Measurements from ENCODE around the gene C13orf42.

C13orf42 gene

DNA sequence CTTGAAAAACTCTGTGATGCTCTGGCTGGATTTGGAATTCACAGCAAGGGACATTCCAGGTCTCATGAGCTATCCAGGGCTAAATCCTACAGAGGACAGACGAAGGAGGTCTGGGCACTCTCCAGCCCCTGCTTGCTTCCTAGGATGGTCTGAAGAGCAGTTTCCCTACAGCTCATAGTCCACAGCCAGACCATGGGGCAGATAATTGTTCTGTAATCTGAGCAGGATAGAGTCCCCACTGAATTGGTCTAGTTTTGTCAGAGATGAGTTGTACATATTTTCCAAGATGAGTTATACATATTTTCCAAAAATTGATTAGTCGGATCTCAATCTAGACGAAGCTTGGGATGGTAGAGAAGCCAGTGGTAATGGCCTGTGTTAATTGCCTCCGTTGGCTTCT lies 75.6 kb downstream of the C13orf42 start:
- no peaks in the 10 kb centered on the region for H3K36me3 ChIP-seq (ENCODE audit: control insufficient read depth in 4 of 4, insufficient read depth in 4 of 4, low read length in 3 of 4)
- no peaks in the 10 kb centered on the region for H3K9me3 ChIP-seq (ENCODE audit: control extremely low read depth in 1 of 5, control insufficient read depth in 4 of 5, insufficient read depth in 2 of 5, low read depth in 1 of 5, low read length in 4 of 5)
- peaks cover 3 to 23% (median 16%) of the 10 kb centered on the region in 4 experiments for H3K4me1 ChIP-seq (ENCODE audit: control extremely low read depth in 1 of 4, control insufficient read depth in 4 of 4, insufficient read depth in 4 of 4, low read length in 3 of 4)
- no peak overlapping the region for H3K4me3 ChIP-seq (ENCODE audit: control insufficient read depth in 1 of 7, extremely low read depth in 1 of 7, insufficient read depth in 4 of 7, low read depth in 2 of 7, low read length in 6 of 7)
- no peak for DNase-seq
- no peak overlapping the region for H3K27ac ChIP-seq (ENCODE audit: insufficient read depth in 1 of 2, low read depth in 1 of 2, low read length in 2 of 2, poor library complexity in 1 of 2, severe bottlenecking in 2 of 2)
- no peaks in the 10 kb centered on the region for H3K27me3 ChIP-seq (replicated peaks in 2 of 5; ENCODE audit: control insufficient read depth in 4 of 5, insufficient read depth in 5 of 5, low read length in 4 of 5)
- 100% methylated on average over 1 of the region's 4 CpGs for WGBS (ENCODE audit: insufficient coverage)
- POLR2A ChIA-PET, result no interaction called here
- CTCF ChIA-PET, result interaction anchor here (1.0 to 1.7 kb wide), 7 partner anchors 10 to 85 kb away, joined by 3 to 6 read pairs (median 4); no protein-coding TSS in a partner anchor

DNA sequence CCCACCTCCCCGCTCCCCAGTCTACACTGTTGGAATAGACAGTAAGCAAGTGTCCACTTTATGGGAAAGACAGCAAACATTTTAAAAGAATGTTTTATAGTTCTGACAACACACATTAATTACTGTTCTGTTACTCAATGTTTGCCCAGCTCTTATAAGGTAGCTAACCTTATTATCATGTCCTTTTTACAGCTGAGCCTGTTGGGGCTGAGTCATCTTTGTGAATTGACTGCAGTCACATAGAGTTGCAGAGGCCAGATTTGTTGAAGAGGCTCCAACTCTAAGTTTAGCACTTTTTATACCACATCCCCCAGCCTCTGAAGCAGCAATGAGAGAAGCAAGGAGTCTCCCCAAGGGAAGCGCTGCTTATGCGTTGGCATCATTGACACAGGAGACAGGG lies 76.2 kb downstream of the C13orf42 start:
- peak in 1 of 3 donors; percentile 20 for DNase-seq
- no peak overlapping the region for H3K4me3 ChIP-seq (ENCODE audit: control insufficient read depth in 1 of 7, extremely low read depth in 1 of 7, insufficient read depth in 4 of 7, low read depth in 2 of 7, low read length in 6 of 7)
- POLR2A ChIA-PET, result no interaction called here
- H3K9me3 ChIP-seq (ENCODE audit: control extremely low read depth in 1 of 5, control insufficient read depth in 4 of 5, insufficient read depth in 2 of 5, low read depth in 1 of 5, low read length in 4 of 5), result no peaks in the 10 kb centered on the region
- peaks cover 3 to 23% (median 16%) of the 10 kb centered on the region in 4 experiments for H3K4me1 ChIP-seq (ENCODE audit: control extremely low read depth in 1 of 4, control insufficient read depth in 4 of 4, insufficient read depth in 4 of 4, low read length in 3 of 4)
- no peaks in the 10 kb centered on the region for H3K27me3 ChIP-seq (replicated peaks in 2 of 5; ENCODE audit: control insufficient read depth in 4 of 5, insufficient read depth in 5 of 5, low read length in 4 of 5)
- 100% methylated on average over 2 of the region's 3 CpGs for WGBS (ENCODE audit: insufficient coverage)
- no peak overlapping the region for H3K27ac ChIP-seq (ENCODE audit: insufficient read depth in 1 of 2, low read depth in 1 of 2, low read length in 2 of 2, poor library complexity in 1 of 2, severe bottlenecking in 2 of 2)
- H3K36me3 ChIP-seq (ENCODE audit: control insufficient read depth in 4 of 4, insufficient read depth in 4 of 4, low read length in 3 of 4), result no peaks in the 10 kb centered on the region
- CTCF ChIA-PET, result interaction anchor here (1.1 to 1.7 kb wide), 3 partner anchors 36 to 86 kb away, joined by 3 to 5 read pairs (median 4); no protein-coding TSS in a partner anchor

DNA sequence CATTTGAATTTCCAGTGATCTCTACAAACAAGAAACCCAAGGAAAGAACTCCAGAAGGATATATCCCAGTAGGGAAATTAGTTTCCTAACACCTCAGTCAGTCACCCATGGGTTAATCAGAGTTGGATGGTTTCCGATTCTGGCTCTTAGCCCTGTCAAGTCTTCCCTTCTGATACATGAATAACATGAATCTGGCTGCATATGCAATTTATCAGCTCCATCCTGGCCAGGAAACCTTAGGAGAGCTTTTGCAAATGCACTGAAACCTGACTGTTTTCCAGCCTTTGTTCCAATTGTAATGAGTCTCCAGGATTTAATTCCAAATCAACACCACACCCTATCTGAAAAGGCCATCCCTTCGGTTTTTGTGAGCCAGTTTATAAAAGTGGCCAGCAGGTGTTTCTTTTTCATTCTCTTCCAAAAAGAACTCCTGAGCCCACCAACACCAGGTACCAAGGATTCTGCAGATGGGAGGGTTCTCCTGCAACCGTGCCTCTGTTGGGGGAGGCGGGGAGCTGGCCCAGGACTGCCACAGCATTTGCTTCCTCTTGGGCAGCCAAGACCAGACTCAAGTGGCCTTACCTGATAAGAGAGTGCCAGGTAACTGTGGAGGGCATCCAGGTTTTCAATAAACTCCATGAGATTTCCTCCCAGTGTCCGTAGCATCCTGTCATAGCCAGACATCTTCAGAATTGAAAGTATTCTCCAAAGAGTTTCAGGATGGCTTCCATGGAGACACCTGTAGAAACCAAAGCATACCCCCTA lies 77.5 kb downstream of the C13orf42 start:
- Histone ChIP-seq H3K27me3 (replicated peaks in 2 of 5; ENCODE audit: control insufficient read depth in 4 of 5, insufficient read depth in 5 of 5, low read length in 4 of 5) (no peaks in the 10 kb centered on the region), H3K4me3 (ENCODE audit: control insufficient read depth in 1 of 7, extremely low read depth in 1 of 7, insufficient read depth in 4 of 7, low read depth in 2 of 7, low read length in 6 of 7) (no peak overlapping the region), H3K4me1 (ENCODE audit: control extremely low read depth in 1 of 4, control insufficient read depth in 4 of 4, insufficient read depth in 4 of 4, low read length in 3 of 4) (peaks cover 3 to 23% (median 16%) of the 10 kb centered on the region in 4 experiments), H3K36me3 (ENCODE audit: control insufficient read depth in 4 of 4, insufficient read depth in 4 of 4, low read length in 3 of 4) (no peaks in the 10 kb centered on the region), H3K9me3 (ENCODE audit: control extremely low read depth in 1 of 5, control insufficient read depth in 4 of 5, insufficient read depth in 2 of 5, low read depth in 1 of 5, low read length in 4 of 5) (no peaks in the 10 kb centered on the region), H3K27ac (ENCODE audit: insufficient read depth in 1 of 2, low read depth in 1 of 2, low read length in 2 of 2, poor library complexity in 1 of 2, severe bottlenecking in 2 of 2) (no peak overlapping the region)
- POLR2A ChIA-PET, result no interaction called here
- CTCF ChIA-PET, result no interaction called here
- no peak for DNase-seq
- WGBS (ENCODE audit: insufficient coverage), result 97% methylated on average over 4 of the region's 5 CpGs

DNA sequence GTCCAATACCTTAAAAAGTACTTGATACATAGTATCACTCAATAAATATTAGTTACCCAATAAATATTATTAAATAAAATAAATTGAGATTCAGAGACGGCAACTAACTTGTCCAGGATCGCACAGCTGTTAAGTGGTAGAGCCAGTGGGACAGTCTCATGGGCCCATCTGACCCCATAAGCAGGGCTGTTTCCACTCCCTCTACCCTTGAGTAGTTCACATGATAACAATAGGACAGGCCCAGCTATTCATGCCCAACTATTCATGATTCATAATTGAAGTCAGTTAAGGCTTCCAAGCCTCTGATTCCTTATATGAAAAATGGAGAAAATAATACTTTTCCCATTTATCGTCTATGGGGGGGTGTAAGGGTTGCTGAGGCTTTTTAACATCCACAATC lies 78.2 kb downstream of the C13orf42 start:
- no peak for DNase-seq
- Histone ChIP-seq H3K4me1 (ENCODE audit: control extremely low read depth in 1 of 4, control insufficient read depth in 4 of 4, insufficient read depth in 4 of 4, low read length in 3 of 4) (peaks cover 3 to 23% (median 16%) of the 10 kb centered on the region in 4 experiments), H3K4me3 (ENCODE audit: control insufficient read depth in 1 of 7, extremely low read depth in 1 of 7, insufficient read depth in 4 of 7, low read depth in 2 of 7, low read length in 6 of 7) (no peak overlapping the region), H3K36me3 (ENCODE audit: control insufficient read depth in 4 of 4, insufficient read depth in 4 of 4, low read length in 3 of 4) (no peaks in the 10 kb centered on the region), H3K27ac (ENCODE audit: insufficient read depth in 1 of 2, low read depth in 1 of 2, low read length in 2 of 2, poor library complexity in 1 of 2, severe bottlenecking in 2 of 2) (no peak overlapping the region), H3K27me3 (replicated peaks in 2 of 5; ENCODE audit: control insufficient read depth in 4 of 5, insufficient read depth in 5 of 5, low read length in 4 of 5) (no peaks in the 10 kb centered on the region), H3K9me3 (ENCODE audit: control extremely low read depth in 1 of 5, control insufficient read depth in 4 of 5, insufficient read depth in 2 of 5, low read depth in 1 of 5, low read length in 4 of 5) (no peaks in the 10 kb centered on the region)
- 100% methylated on average over 2 of the region's 3 CpGs for WGBS (ENCODE audit: insufficient coverage)
- ChIA-PET CTCF (interaction anchor here (1.9 kb wide), 1 partner anchor 36 kb away, joined by 6 read pairs; no protein-coding TSS in a partner anchor), POLR2A (no interaction called here)

All from common myeloid progenitor, CD34-positive (primary cell).